Ramos (cell line): ENCODE data around the gene SPATA31E1.
"Not testable (repeated sequence)": the region's sequence is repeated elsewhere in the genome, so short reads cannot be mapped to it uniquely, and the experiment has no call there.

Experiments used
- in situ Hi-C: fragments of 300-500 bp; cut with MboI; formaldehyde crosslinking; loops from one replicate; pipeline ENCODE4 v1.14.3; 2022; ENCODE audit warnings: low sequenced_read_pairs; ENCODE audit not compliant: unreplicated experiment

SPATA31E1 gene

DNA sequence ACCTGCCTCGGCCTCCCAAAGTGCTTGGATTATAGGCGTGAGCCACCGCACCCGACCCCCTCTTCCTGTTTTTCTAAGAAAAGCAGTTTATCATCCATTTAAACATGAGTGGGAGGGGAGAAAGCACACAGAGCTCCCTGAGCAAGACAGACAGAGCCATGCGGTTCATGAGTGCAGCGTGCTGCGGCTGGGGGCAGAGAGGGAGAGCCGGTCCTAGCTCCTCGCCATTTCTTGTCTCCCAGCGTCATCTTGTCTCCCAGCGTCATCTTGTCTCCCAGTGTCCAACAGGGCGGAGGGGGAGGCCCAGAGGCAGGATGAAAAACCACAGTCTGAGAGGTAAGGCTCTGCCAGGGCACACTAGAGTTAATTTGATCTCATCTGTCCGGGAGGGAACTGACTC, 36.3 kb downstream of the SPATA31E1 start:
- in situ Hi-C loops: not testable (repeated sequence)

DNA sequence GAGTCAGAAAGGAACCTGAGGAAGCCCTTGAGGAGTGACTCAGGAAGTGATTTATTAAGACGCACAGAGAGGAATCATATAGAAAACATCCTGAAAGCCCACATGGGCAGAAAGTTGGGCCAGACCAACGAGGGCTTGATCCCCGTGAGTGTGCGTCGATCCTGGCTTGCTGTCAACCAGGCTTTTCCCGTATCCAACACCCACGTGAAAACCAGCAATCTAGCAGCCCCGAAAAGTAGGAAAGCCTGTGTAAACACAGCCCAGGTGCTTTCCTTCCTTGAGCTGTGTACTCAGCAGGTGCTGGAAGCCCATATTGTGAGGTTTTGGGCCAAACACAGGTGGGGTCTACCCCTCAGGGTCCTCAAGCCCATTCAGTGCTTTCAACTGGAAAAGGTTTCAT, 38.9 kb downstream of the SPATA31E1 start:
- in situ Hi-C loops: not testable (repeated sequence)

DNA sequence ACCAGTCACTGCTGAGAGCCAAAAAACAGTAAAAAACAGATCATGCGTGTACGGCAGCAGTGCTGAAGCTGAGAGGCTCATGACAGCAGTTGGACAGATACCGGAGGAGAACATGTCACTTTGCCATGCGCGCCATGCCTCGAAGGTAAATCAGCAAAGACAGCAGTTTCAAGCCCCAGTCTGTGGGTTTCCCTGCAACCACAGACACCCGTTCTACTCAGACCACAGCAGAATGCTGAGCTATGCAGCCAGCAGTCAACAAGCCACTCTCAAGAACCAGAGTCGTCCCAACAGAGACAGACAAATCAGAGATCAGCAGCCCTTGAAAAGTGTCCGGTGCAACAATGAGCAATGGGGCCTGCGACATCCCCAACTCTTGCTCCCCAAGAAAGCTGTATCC, 40.3 kb downstream of the SPATA31E1 start:
- in situ Hi-C loops: not testable (repeated sequence)

DNA sequence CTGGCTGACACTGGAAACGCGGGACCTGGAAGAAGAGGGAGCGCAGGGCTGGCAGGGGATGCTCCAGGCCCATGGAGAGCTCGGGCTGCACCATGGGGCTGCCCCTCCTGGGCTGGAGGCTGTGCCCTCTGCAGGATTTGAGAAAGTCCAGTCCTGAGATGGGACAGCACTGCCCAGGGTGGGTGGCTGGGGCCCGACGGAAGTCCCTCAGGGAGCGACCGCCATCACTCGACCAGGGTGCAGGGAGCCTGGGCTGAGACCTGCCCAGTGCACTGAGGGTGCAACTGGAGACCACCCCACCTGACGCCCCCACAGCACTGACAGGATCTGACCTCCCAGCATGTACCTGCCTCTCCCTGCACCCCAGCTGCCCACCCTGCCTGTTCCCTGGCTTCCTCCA, 42.2 kb downstream of the SPATA31E1 start:
- in situ Hi-C loops: not testable (repeated sequence)

DNA sequence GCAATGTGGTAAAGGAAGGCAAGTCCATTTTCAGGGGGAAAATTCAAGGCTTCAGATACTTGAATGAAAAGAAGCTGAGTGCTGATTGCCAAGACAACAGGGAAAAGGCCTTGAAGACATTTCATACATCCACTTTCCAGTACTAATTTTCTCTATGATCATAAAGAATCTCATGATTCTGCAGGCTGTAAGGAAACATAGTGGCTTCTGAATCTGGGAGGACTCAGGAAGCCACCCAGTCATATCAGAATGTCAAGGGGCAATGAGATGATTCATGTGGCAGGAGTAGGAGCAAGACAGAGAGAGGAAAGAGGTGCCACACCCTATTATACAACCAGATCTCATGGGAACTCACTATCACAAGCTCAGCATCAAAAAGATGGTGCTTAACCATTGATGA, 46.5 kb downstream of the SPATA31E1 start:
- in situ Hi-C loops: not testable (repeated sequence)

DNA sequence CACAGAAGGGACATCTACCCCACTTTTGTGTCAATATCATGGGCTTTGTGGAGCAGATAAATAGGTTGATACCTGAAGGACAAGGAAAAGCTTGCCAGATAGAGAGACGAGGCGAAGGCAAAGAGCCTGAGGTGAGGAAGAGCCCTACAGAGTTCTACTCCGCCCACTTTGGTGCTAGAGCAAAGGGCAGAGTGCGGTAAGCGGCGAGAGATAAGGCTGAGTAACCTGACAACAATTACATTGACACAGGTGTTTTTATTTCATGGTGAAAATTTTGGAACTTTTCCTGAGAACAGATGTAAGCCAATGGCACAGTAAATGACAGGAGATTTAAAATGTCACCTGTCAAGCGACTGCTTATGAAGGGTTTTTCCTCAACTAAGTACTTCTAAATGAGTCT, 51.8 kb downstream of the SPATA31E1 start:
- in situ Hi-C loops: not testable (repeated sequence)

DNA sequence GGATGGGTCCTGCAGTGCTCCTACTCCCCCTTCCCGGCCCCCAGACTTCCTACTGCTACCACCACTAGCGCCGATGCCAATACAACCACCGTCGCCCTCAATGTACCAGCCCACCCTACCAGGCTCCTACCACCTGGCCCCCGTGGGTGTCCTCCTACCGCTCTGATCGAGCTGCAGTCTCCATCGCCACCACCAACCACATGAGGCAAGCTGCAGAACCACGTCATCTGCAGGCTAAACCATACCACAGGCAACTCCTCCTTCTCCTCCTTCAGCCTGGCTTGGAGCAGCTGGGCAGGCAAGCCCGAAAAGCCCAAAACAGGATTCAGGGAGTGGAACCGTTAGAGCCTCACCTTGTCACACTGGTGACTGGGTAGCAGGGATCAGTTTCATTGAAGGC, 54.7 kb downstream of the SPATA31E1 start:
- in situ Hi-C loops: not testable (repeated sequence)

DNA sequence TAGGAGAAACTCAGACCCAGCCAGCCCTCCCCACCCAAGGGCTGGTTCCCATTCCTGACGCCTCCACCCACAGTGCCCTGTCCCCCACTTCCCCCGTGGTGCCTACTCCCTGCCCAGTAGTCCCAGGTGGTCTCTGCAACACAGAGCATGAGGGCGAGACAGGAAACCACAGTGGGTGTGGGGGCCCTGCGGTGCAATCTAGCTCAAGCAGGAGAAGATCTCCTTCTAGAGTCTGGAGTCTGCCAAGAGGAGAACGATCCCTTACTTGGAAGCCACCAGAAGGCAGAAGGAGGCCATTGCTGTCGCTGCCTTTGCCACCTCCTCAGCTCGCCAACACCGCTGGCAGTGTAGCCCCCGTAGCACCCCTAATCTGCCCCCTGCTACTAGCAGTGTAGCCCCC, 55.2 kb downstream of the SPATA31E1 start:
- in situ Hi-C loops: not testable (repeated sequence)

DNA sequence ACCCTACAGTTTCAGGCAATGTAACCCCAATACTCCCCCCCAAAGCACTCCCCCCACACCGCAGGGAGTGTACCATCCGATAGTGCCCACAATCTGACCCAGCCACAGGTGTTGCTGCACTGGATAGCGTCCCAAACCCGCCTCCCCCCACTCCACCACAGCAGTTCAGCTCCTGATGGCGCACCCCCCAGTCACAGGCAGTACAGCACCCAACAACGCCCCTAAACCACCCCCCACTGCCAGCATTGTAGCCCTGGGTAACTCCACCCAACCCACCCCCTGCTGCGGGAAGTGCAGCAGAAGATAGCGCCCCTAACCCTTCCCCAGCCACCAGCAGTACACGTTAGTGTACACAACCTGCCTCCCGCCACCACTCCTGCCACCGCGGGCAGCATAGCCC, 55.7 kb downstream of the SPATA31E1 start:
- in situ Hi-C loops: not testable (repeated sequence)
